Suprapubic skin (tissue), 4 donors: ENCODE data around the gene GNAQ. TPM values are rescaled to one million over a fixed set of nuclear protein-coding genes. Genes with fewer than 3 reads are reported as not detected.

Experiments used
- DNase-seq, 2 donors: peaks; one replicate each; pipeline ENCODE4 v3.0.0-alpha.2; 2019; ENCODE audit warnings: low spot score in 2 of 2
- H3K27ac ChIP-seq: fragments of 200-600 bp; sonication (generic); one replicate; pipeline ENCODE4 v1.5.1; 2019
- H3K27me3 ChIP-seq: fragments of 200-600 bp; sonication (generic); one replicate; pipeline ENCODE4 v1.5.1; 2019
- H3K36me3 ChIP-seq: fragments of 200-600 bp; sonication (generic); one replicate; pipeline ENCODE4 v1.5.1; 2019
- H3K4me1 ChIP-seq: fragments of 200-600 bp; sonication (generic); one replicate; pipeline ENCODE4 v1.5.1; 2019
- H3K4me3 ChIP-seq: fragments of 200-600 bp; sonication (generic); one replicate; pipeline ENCODE4 v1.5.1; 2019; ENCODE audit warnings: mild to moderate bottlenecking
- H3K9me3 ChIP-seq: fragments of 200-600 bp; sonication (generic); one replicate; pipeline ENCODE4 v1.5.1; 2019
- EP300 ChIP-seq: sonication (generic); formaldehyde crosslinking; IDR thresholded peaks from one replicate; pipeline ENCODE4 v1.6.1; 2017; ENCODE audit warnings: antibody characterized with exemption
- POLR2A ChIP-seq, 2 donors: fragments of 450-650 bp; IDR thresholded peaks; one replicate each; pipeline ENCODE4 v1.6.1; 2017; ENCODE audit warnings: antibody characterized with exemption in 2 of 2, mild to moderate bottlenecking in 2 of 2, moderate library complexity in 2 of 2
- POLR2AphosphoS5 ChIP-seq, 3 donors: sonication (generic); formaldehyde crosslinking; IDR thresholded peaks; one replicate each; pipeline ENCODE4 v1.6.1; 2017; ENCODE audit warnings: antibody characterized with exemption in 3 of 3
- WGBS: methylation state at CpG from one replicate; pipeline ENCODE4 v1.1.5; 2018; 5-methylcytosine and 5-hydroxymethylcytosine counted together
- total RNA-seq, 4 donors: library from RNA; depleted of rRNA; stranded (reverse); fragments of >200 nt; gene quantifications; one replicate each; pipeline ENCODE4 v1.1.0, GENCODE V29; 2016
- TF ChIP-seq, protein P1 (sequence below), 2 donors: fragments of 200-600 bp in 1 of 2; fragments of 450-650 bp in 1 of 2; sonication (generic) in 1 of 2; IDR thresholded peaks; one replicate each; pipeline ENCODE4 v1.5.1; 2016 to 2019; ENCODE audit warnings: antibody characterized with exemption in 2 of 2, mild to moderate bottlenecking in 1 of 2, moderate library complexity in 1 of 2

GNAQ gene
- total RNA-seq, 4 donors from 2014 or later = 16.0 to 29.0 (median 17.7) TPM

DNA sequence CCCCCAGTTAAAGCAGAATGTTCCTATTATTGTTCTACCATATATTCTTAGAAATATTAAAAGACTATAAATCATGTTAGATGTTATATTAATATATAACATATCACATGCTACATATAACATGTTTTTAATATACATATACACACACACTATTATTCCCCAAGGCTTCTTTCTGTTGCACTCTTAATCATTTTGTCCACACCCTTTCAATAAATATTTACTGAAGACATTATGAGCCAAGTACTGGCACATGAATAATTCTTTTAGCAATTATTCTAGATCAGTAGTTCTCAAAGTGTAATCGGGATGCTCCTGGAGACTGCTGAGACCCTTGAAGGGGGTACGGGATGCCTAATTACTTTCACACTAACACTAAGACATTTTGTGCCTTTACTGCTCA is 143.9 kb downstream of the GNAQ start:
- H3K9me3 ChIP-seq = no peaks in the 10 kb centered on the region
- no peak for DNase-seq
- H3K27ac ChIP-seq = no peak overlapping the region
- H3K4me3 ChIP-seq = no peak overlapping the region
- no peaks in the 10 kb centered on the region for H3K27me3 ChIP-seq
- H3K36me3 ChIP-seq = no peaks in the 10 kb centered on the region
- H3K4me1 ChIP-seq = peaks cover 15% of the 10 kb centered on the region
- no peak for TF ChIP-seq POLR2A (IDR thresholded peaks at IDR 0.05)
- no peak for TF ChIP-seq EP300
- TF ChIP-seq, protein P1, sequence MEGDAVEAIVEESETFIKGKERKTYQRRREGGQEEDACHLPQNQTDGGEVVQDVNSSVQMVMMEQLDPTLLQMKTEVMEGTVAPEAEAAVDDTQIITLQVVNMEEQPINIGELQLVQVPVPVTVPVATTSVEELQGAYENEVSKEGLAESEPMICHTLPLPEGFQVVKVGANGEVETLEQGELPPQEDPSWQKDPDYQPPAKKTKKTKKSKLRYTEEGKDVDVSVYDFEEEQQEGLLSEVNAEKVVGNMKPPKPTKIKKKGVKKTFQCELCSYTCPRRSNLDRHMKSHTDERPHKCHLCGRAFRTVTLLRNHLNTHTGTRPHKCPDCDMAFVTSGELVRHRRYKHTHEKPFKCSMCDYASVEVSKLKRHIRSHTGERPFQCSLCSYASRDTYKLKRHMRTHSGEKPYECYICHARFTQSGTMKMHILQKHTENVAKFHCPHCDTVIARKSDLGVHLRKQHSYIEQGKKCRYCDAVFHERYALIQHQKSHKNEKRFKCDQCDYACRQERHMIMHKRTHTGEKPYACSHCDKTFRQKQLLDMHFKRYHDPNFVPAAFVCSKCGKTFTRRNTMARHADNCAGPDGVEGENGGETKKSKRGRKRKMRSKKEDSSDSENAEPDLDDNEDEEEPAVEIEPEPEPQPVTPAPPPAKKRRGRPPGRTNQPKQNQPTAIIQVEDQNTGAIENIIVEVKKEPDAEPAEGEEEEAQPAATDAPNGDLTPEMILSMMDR (IDR thresholded peaks at IDR 0.05) = no peak
- no peak for TF ChIP-seq POLR2AphosphoS5 (IDR thresholded peaks at IDR 0.05)
- 57% methylated on average over 2 of the region's 2 CpGs for WGBS

DNA sequence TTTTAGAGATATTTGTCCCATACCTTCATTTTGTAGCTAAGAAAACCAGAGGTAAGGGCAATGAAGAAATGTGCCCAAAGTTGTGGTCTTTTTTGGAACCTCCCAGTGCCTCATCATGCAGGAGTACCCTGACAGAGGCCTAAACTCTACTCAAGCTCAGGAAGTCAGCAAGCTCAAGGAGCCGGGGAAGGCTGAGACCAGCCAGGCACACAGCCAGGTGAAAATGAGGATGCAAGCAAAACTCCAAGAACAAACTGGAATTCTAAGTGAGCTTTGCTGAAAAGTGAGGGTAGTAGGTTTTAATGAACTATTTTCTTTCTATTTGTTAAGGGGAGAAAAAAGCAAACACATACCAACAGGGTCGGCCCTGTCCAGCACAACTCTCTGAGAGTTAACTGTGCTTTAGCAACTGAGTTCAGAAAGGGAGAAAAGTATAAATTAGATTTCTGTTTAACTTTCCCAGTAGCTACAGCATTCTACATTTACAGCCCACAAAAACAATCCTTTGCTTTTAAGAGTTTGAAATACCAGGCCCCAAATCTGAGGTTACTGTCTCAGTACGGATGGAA is 146.4 kb downstream of the GNAQ start:
- H3K4me1 ChIP-seq = peaks cover 12% of the 10 kb centered on the region
- H3K27ac ChIP-seq = no peak overlapping the region
- no peak for DNase-seq
- no peak overlapping the region for H3K4me3 ChIP-seq
- no peak for TF ChIP-seq EP300
- TF ChIP-seq POLR2AphosphoS5 (IDR thresholded peaks at IDR 0.05) = no peak
- no peak for TF ChIP-seq POLR2A (IDR thresholded peaks at IDR 0.05)
- TF ChIP-seq, protein P1 (IDR thresholded peaks at IDR 0.05) = no peak
- H3K27me3 ChIP-seq = no peaks in the 10 kb centered on the region
- H3K9me3 ChIP-seq = no peaks in the 10 kb centered on the region
- WGBS = 44% methylated on average over 3 of the region's 3 CpGs
- H3K36me3 ChIP-seq = no peaks in the 10 kb centered on the region

DNA sequence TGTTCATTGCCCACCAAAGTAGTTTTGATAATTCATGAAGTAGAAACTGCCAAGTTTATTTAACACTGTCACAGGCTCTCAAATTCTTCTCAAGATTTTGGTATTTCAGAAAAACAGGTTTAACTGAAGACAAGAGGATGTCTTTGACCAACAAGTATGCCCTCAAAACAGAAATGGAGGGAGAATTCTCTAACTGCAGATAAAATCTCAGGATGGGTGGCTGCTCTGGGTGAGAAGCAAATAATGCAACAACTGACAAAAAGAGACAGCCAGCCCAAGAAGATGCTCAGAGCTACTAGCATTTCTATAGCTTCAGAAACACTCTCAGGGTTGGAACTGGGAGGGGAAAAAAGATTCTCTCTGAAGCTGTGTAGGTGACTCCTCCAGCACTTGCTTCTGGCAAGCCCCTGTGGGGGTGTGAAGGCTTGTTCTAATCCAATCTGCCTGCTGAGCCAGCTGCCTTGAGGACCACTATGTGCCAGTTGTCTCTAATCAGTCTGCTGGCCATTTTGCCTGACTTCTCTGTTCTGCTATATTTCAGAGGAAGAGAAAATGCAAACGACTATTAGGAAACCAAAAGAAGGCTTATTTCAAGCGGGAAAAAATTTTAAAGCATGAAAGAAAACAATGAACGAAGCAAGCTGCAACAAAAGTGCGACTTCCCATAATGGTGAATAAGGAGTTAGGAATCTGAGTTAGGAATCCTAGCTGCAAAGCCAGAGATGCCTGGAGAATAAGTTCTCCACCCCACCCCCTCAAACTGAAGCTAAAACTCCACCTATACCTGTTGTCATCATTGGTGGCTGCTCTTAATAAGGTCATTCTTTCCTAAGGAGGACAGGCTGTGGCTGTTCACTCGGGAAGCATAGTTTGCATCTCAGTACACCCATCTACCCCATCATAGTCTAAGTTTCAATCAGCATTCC is 147.5 kb downstream of the GNAQ start:
- H3K27ac ChIP-seq = no peak overlapping the region
- 49% methylated on average over 5 of the region's 5 CpGs for WGBS
- H3K4me1 ChIP-seq = peaks cover 22% of the 10 kb centered on the region

DNA sequence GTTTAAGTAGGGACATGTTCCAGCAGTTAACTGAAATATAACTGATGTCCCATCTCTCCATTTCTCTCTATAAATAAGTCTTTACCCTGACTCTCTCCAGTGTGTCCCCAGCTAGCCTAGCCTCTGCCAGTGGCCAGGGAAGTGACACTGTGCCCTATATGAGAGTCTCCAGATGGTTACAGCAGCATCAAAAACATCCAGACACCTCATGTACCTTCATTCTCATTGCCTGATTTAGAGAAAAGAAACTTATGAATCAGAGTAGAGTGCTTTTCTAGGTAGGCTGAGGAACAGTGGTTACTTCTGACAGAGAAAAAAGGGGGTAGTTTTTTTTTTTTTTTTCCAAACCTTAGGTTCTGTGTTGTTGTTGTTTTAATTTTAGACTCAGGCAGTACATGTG is 148.5 kb downstream of the GNAQ start:
- no peak for DNase-seq
- Histone ChIP-seq H3K4me1 (peaks cover 28% of the 10 kb centered on the region), H3K27ac (no peak overlapping the region)

More for the DNA sequence above, 147.5 kb downstream of the GNAQ start:
- no peak for TF ChIP-seq POLR2AphosphoS5 (IDR thresholded peaks at IDR 0.05)
- TF ChIP-seq POLR2A (IDR thresholded peaks at IDR 0.05) = no peak
- TF ChIP-seq, protein P1 (IDR thresholded peaks at IDR 0.05) = no peak
- TF ChIP-seq EP300 = no peak
- Histone ChIP-seq H3K4me3 (no peak overlapping the region), H3K9me3 (no peaks in the 10 kb centered on the region), H3K27me3 (no peaks in the 10 kb centered on the region), H3K36me3 (no peaks in the 10 kb centered on the region)
- DNase-seq = no peak

More for the DNA sequence above, 148.5 kb downstream of the GNAQ start:
- Histone ChIP-seq H3K27me3 (no peaks in the 10 kb centered on the region), H3K9me3 (no peaks in the 10 kb centered on the region), H3K4me3 (no peak overlapping the region), H3K36me3 (no peaks in the 10 kb centered on the region)
- no peak for TF ChIP-seq EP300
- TF ChIP-seq, protein P1 (IDR thresholded peaks at IDR 0.05) = no peak
- no peak for TF ChIP-seq POLR2AphosphoS5 (IDR thresholded peaks at IDR 0.05)
- TF ChIP-seq POLR2A (IDR thresholded peaks at IDR 0.05) = no peak
